DOHH2 (cell line): ENCODE measurements around the gene GAS6.

Experiments used
- CTCF ChIP-seq: fragments of 200-600 bp; sonication (generic); IDR thresholded peaks from one replicate; pipeline ENCODE4 v1.5.1; 2014; ENCODE audit warnings: antibody characterized with exemption, mild to moderate bottlenecking, low read depth, low read length; ENCODE audit not compliant: poor library complexity, severe bottlenecking
- EZH2phosphoT487 ChIP-seq: fragments of 200-600 bp; sonication (generic); IDR thresholded peaks from 2 replicates; pipeline ENCODE4 v1.6.1; 2017; ENCODE audit warnings: borderline replicate concordance, mild to moderate bottlenecking, antibody characterized with exemption, low read length, moderate library complexity, mixed read lengths

GRCh38 chr13:113881614-113882266 is 17.9 kb upstream of the GAS6 start:
- TF ChIP-seq CTCF: no peak
- no peak for TF ChIP-seq EZH2phosphoT487
